Neural cell (in vitro differentiated cells): ENCODE measurements around the gene RAB1B. TPM values are rescaled to one million over a fixed set of nuclear protein-coding genes. Genes with fewer than 3 reads are reported as not detected.

ENCODE experiments used
- H2AFZ ChIP-seq: fragments of 200-600, 300-800 bp; sonication (generic), shearing (Covaris generic); 2 replicates; pipeline ENCODE4 v1.6.0; 2014; ENCODE audit warnings: low read depth, mild to moderate bottlenecking, antibody characterized with exemption, low read length, moderate library complexity
- H3F3A ChIP-seq: fragments of 200-600 bp; shearing (Covaris generic); 2 replicates; pipeline ENCODE4 v1.6.1; 2016; ENCODE audit warnings: mild to moderate bottlenecking, moderate library complexity, mixed read lengths, antibody characterized with exemption, low read length; ENCODE audit not compliant: insufficient read depth, poor library complexity, severe bottlenecking
- H3K27ac ChIP-seq: fragments of 200-600, 300-800 bp; sonication (generic), shearing (Covaris generic); 2 replicates; pipeline ENCODE4 v1.5.1; 2014; ENCODE audit warnings: mild to moderate bottlenecking, low read length, moderate library complexity
- H3K27me3 ChIP-seq: fragments of 300-800, 200-600 bp; sonication (generic), shearing (Covaris generic); 2 replicates; pipeline ENCODE4 v1.6.0; 2014; ENCODE audit warnings: mild to moderate bottlenecking, low read depth, low read length, moderate library complexity; ENCODE audit not compliant: insufficient read depth
- H3K36me3 ChIP-seq: fragments of 300-800, 200-600 bp; sonication (generic), shearing (Covaris generic); 2 replicates; pipeline ENCODE4 v1.5.1; 2014; ENCODE audit warnings: mild to moderate bottlenecking, antibody characterized with exemption, low read length, moderate library complexity; ENCODE audit not compliant: insufficient read depth
- H3K4me2 ChIP-seq: fragments of 300-800, 200-600 bp; sonication (generic), shearing (Covaris generic); 2 replicates; pipeline ENCODE4 v1.6.0; 2014; ENCODE audit warnings: mild to moderate bottlenecking, low read length
- H3K4me3 ChIP-seq: fragments of 300-800, 200-600 bp; sonication (generic), shearing (Covaris generic); 2 replicates; pipeline ENCODE4 v1.5.1; 2014; ENCODE audit warnings: mild to moderate bottlenecking, low read length, moderate library complexity
- H3K79me2 ChIP-seq: fragments of 200-600 bp; shearing (Covaris generic); replicated peaks from 2 replicates; pipeline ENCODE4 v1.6.0; 2014; ENCODE audit warnings: mild to moderate bottlenecking, low read length, moderate library complexity; ENCODE audit not compliant: insufficient read depth
- H3K9ac ChIP-seq: fragments of 300-800, 200-600 bp; sonication (generic), shearing (Covaris generic); 2 replicates; pipeline ENCODE4 v1.6.1; 2016; ENCODE audit warnings: mild to moderate bottlenecking, low read length, mixed read lengths
- H3K9me2 ChIP-seq: fragments of 200-600 bp; shearing (Covaris generic); 2 replicates; pipeline ENCODE4 v1.6.1; 2016; ENCODE audit warnings: mild to moderate bottlenecking, low read length, mixed read lengths; ENCODE audit not compliant: insufficient read depth
- H3K9me3 ChIP-seq: fragments of 200-600, 300-800 bp; sonication (generic), shearing (Covaris generic); 2 replicates; pipeline ENCODE4 v1.6.1; 2016; ENCODE audit warnings: mild to moderate bottlenecking, mixed run types, low read length, moderate library complexity, mixed read lengths
- H4K20me1 ChIP-seq: fragments of 200-600 bp; shearing (Covaris generic); 2 replicates; pipeline ENCODE4 v1.6.1; 2016; ENCODE audit warnings: mild to moderate bottlenecking, mixed run types; ENCODE audit not compliant: insufficient read depth
- EP300 ChIP-seq: fragments of 450-650 bp; conservative IDR thresholded peaks from 2 replicates; pipeline ENCODE4 v1.6.1; 2014; ENCODE audit warnings: antibody characterized with exemption, mild to moderate bottlenecking, moderate library complexity; ENCODE audit not compliant: poor library complexity, severe bottlenecking
- EZH2 ChIP-seq: fragments of 200-600, 300-800 bp; shearing (Covaris generic), sonication (generic); IDR thresholded peaks from 2 replicates; pipeline ENCODE4 v1.6.1; 2014; ENCODE audit warnings: antibody characterized with exemption, low read length, borderline replicate concordance, mild to moderate bottlenecking; ENCODE audit not compliant: insufficient read depth, poor library complexity, severe bottlenecking
- MXI1 ChIP-seq: fragments of 450-650 bp; conservative IDR thresholded peaks from 2 replicates; pipeline ENCODE4 v1.6.1; 2014; ENCODE audit warnings: antibody characterized with exemption, mild to moderate bottlenecking; ENCODE audit not compliant: poor library complexity, severe bottlenecking
- POLR2AphosphoS5 ChIP-seq: IDR thresholded peaks from 2 replicates; pipeline ENCODE4 v1.6.1; 2012
- RAD21 ChIP-seq: fragments of 450-650 bp; conservative IDR thresholded peaks from 2 replicates; pipeline ENCODE4 v1.6.1; 2014; ENCODE audit warnings: antibody characterized with exemption, mild to moderate bottlenecking, moderate library complexity
- SMC3 ChIP-seq: fragments of 450-650 bp; conservative IDR thresholded peaks from 2 replicates; pipeline ENCODE4 v1.6.1; 2014; ENCODE audit warnings: antibody characterized with exemption, mild to moderate bottlenecking, moderate library complexity; ENCODE audit not compliant: poor library complexity
- TAF1 ChIP-seq: IDR thresholded peaks from 2 replicates; pipeline ENCODE4 v1.6.1; 2012; ENCODE audit warnings: low read depth
- polyA plus RNA-seq: library from polyadenylated mRNA; depleted of rRNA; stranded (reverse); fragments of >200 nt; gene quantifications from 2 replicates; pipeline ENCODE4 v1.2.3, GENCODE V29; 2014
- TF ChIP-seq, protein P1 (sequence below): IDR thresholded peaks from 2 replicates; pipeline ENCODE4 v1.6.1; 2012; ENCODE audit warnings: borderline replicate concordance
- TF ChIP-seq, protein P2 (sequence below): fragments of 450-650 bp; IDR thresholded peaks from 2 replicates; pipeline ENCODE4 v1.5.1; 2014; ENCODE audit warnings: antibody characterized with exemption, mild to moderate bottlenecking, moderate library complexity; ENCODE audit not compliant: poor library complexity, severe bottlenecking

Gene RAB1B
- polyA plus RNA-seq, 1 donor from 2014 or later, result 27.2 TPM

DNA sequence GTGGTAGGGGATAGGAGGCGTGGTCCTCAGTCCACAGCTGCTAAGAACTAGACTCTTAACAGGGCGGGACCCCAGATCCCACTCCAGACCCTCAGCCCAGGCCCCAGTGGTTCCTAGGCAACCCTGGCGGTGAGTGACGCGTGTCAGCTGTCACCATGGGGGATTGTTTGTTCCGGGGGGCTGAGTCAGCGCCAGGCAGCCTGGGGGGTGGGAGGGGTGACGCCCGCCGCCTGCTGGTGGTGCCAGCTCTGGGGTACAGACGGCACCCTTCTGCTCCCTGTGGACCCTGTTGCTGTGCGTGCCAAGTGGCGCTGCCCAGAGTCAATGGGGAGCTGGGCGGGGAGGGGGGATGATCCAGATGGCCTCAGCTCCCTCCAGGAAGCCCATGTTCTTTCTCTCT lies 12.0 kb downstream of the RAB1B start:
- H2AFZ ChIP-seq, result no peak overlapping the region
- H3K9me2 ChIP-seq, result no peaks in the 10 kb centered on the region
- H4K20me1 ChIP-seq, result peaks cover 8% of the 10 kb centered on the region
- peak overlapping the region; percentile 76 for H3K4me3 ChIP-seq
- H3K79me2 ChIP-seq, result peaks cover 58% of the 10 kb centered on the region
- H3F3A ChIP-seq, result peaks cover 4% of the 10 kb centered on the region
- H3K27me3 ChIP-seq, result no peaks in the 10 kb centered on the region
- no peaks in the 10 kb centered on the region for H3K9me3 ChIP-seq
- H3K27ac ChIP-seq, result peak overlapping the region; percentile 98
- no peaks in the 10 kb centered on the region for H3K36me3 ChIP-seq
- H3K9ac ChIP-seq, result peak overlapping the region; percentile 99
- TF ChIP-seq RAD21 (no peak), SMC3 (no peak), POLR2AphosphoS5 (no peak), TAF1 (no peak), EZH2 (no peak), EP300 (no peak), MXI1 (no peak)
- TF ChIP-seq, protein P1, sequence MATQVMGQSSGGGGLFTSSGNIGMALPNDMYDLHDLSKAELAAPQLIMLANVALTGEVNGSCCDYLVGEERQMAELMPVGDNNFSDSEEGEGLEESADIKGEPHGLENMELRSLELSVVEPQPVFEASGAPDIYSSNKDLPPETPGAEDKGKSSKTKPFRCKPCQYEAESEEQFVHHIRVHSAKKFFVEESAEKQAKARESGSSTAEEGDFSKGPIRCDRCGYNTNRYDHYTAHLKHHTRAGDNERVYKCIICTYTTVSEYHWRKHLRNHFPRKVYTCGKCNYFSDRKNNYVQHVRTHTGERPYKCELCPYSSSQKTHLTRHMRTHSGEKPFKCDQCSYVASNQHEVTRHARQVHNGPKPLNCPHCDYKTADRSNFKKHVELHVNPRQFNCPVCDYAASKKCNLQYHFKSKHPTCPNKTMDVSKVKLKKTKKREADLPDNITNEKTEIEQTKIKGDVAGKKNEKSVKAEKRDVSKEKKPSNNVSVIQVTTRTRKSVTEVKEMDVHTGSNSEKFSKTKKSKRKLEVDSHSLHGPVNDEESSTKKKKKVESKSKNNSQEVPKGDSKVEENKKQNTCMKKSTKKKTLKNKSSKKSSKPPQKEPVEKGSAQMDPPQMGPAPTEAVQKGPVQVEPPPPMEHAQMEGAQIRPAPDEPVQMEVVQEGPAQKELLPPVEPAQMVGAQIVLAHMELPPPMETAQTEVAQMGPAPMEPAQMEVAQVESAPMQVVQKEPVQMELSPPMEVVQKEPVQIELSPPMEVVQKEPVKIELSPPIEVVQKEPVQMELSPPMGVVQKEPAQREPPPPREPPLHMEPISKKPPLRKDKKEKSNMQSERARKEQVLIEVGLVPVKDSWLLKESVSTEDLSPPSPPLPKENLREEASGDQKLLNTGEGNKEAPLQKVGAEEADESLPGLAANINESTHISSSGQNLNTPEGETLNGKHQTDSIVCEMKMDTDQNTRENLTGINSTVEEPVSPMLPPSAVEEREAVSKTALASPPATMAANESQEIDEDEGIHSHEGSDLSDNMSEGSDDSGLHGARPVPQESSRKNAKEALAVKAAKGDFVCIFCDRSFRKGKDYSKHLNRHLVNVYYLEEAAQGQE, result no peak
- TF ChIP-seq, protein P2, sequence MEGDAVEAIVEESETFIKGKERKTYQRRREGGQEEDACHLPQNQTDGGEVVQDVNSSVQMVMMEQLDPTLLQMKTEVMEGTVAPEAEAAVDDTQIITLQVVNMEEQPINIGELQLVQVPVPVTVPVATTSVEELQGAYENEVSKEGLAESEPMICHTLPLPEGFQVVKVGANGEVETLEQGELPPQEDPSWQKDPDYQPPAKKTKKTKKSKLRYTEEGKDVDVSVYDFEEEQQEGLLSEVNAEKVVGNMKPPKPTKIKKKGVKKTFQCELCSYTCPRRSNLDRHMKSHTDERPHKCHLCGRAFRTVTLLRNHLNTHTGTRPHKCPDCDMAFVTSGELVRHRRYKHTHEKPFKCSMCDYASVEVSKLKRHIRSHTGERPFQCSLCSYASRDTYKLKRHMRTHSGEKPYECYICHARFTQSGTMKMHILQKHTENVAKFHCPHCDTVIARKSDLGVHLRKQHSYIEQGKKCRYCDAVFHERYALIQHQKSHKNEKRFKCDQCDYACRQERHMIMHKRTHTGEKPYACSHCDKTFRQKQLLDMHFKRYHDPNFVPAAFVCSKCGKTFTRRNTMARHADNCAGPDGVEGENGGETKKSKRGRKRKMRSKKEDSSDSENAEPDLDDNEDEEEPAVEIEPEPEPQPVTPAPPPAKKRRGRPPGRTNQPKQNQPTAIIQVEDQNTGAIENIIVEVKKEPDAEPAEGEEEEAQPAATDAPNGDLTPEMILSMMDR, result no peak
- peak overlapping the region; percentile 77 for H3K4me2 ChIP-seq

DNA sequence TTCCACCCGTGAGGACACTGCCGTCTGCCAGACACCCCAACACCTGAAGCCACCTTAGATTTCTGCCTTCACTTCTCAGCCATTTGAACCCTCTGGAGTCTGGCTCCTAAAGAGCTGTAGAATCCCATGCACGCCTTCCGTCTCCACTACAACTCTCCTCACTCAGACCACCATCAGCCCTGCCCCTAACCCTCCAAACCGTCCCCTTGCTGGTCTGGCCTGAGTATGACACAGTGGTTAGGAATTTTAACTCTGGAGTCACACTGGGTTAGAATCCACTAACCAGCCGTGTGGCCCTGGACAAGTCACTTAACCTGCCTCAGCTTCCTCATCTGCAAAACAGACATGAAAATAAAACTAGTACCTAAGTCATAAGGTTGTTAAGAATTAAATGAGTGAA lies 12.6 kb downstream of the RAB1B start:
- TF ChIP-seq, protein P2, result no peak
- no peak for TF ChIP-seq TAF1
- TF ChIP-seq MXI1, result no peak
- no peak for TF ChIP-seq RAD21
- TF ChIP-seq EP300, result no peak
- TF ChIP-seq SMC3, result no peak
- no peak for TF ChIP-seq EZH2
- TF ChIP-seq, protein P1, result no peak
- TF ChIP-seq POLR2AphosphoS5, result no peak
- Histone ChIP-seq H3K27ac (peak overlapping the region; percentile 98), H3K4me2 (no peak overlapping the region), H2AFZ (no peak overlapping the region), H3K4me3 (peak overlapping the region; percentile 76), H3K9ac (peak overlapping the region; percentile 99), H3K9me3 (no peaks in the 10 kb centered on the region), H3K27me3 (no peaks in the 10 kb centered on the region), H3F3A (peaks cover 4% of the 10 kb centered on the region), H3K36me3 (no peaks in the 10 kb centered on the region), H3K9me2 (no peaks in the 10 kb centered on the region), H4K20me1 (peaks cover 8% of the 10 kb centered on the region), H3K79me2 (peaks cover 58% of the 10 kb centered on the region)
